Myocyte (in vitro differentiated cells): ENCODE measurements around the gene KRTAP1-3. TPM values are rescaled to one million over a fixed set of nuclear protein-coding genes. Genes with fewer than 3 reads are reported as not detected.

Source experiments
- total RNA-seq: library from RNA; depleted of rRNA; stranded (reverse); fragments of >200 nt; gene quantifications from 2 replicates; pipeline ENCODE4 v1.2.3, GENCODE V29; 2014

The KRTAP1-3 gene
- total RNA-seq, 1 donor from 2014 or later = not detected

Other genes starting within 250 kb of the KRTAP1-3 start
- not detected in 2 replicates for gene KRT28, start 234.9 kb downstream of the KRTAP1-3 start, total RNA-seq
- gene KRT10, start 212.3 kb downstream of the KRTAP1-3 start, total RNA-seq = 29.6 and 36.3 TPM in 2 replicates
- not detected in 2 replicates for gene KRT12, start 167.7 kb downstream of the KRTAP1-3 start, total RNA-seq
- gene KRT20, start 149.6 kb downstream of the KRTAP1-3 start, total RNA-seq = not detected in 2 replicates
- gene KRT23, start 97.2 kb downstream of the KRTAP1-3 start, total RNA-seq = not detected in 2 replicates
- not detected in 2 replicates for gene KRT39, start 67.9 kb downstream of the KRTAP1-3 start, total RNA-seq
- not detected in 2 replicates for gene KRT40, start 50.5 kb downstream of the KRTAP1-3 start, total RNA-seq
- not detected in 2 replicates for gene KRTAP3-3, start 40.7 kb downstream of the KRTAP1-3 start, total RNA-seq
- not detected in 2 replicates for gene KRTAP3-2, start 35.0 kb downstream of the KRTAP1-3 start, total RNA-seq
- not detected in 2 replicates for gene KRTAP3-1, start 25.7 kb downstream of the KRTAP1-3 start, total RNA-seq
- 0.19 and 0.57 TPM in 2 replicates for gene KRTAP1-5, start 7.7 kb downstream of the KRTAP1-3 start, total RNA-seq
- not detected in 2 replicates for gene KRTAP1-4, start 4.7 kb downstream of the KRTAP1-3 start, total RNA-seq
- 0.21 TPM in 1 of 2 replicates, not detected in the other for gene KRTAP1-1, start 6.6 kb upstream of the KRTAP1-3 start, total RNA-seq
- not detected in 2 replicates for gene KRTAP2-1, start 12.4 kb upstream of the KRTAP1-3 start, total RNA-seq
- gene KRTAP2-2, start 20.4 kb upstream of the KRTAP1-3 start, total RNA-seq = not detected in 2 replicates
- 0.19 TPM in 1 of 2 replicates, not detected in the other for gene KRTAP2-3, start 25.2 kb upstream of the KRTAP1-3 start, total RNA-seq
- not detected in 2 replicates for gene KRTAP2-4, start 31.0 kb upstream of the KRTAP1-3 start, total RNA-seq
- not detected in 2 replicates for gene KRTAP4-7, start 49.3 kb upstream of the KRTAP1-3 start, total RNA-seq
- gene KRTAP4-8, start 63.3 kb upstream of the KRTAP1-3 start, total RNA-seq = not detected in 2 replicates
- not detected in 2 replicates for gene KRTAP4-16, start 67.3 kb upstream of the KRTAP1-3 start, total RNA-seq
- gene KRTAP4-9, start 70.5 kb upstream of the KRTAP1-3 start, total RNA-seq = not detected in 2 replicates
- gene KRTAP4-11, start 83.5 kb upstream of the KRTAP1-3 start, total RNA-seq = not detected in 2 replicates
- gene KRTAP4-12, start 89.3 kb upstream of the KRTAP1-3 start, total RNA-seq = not detected in 2 replicates
- gene KRTAP4-6, start 105.7 kb upstream of the KRTAP1-3 start, total RNA-seq = not detected in 2 replicates
- not detected in 2 replicates for gene KRTAP4-5, start 115.0 kb upstream of the KRTAP1-3 start, total RNA-seq
- not detected in 2 replicates for gene KRTAP4-4, start 125.9 kb upstream of the KRTAP1-3 start, total RNA-seq
- gene KRTAP4-3, start 133.3 kb upstream of the KRTAP1-3 start, total RNA-seq = not detected in 2 replicates
- gene KRTAP4-2, start 143.3 kb upstream of the KRTAP1-3 start, total RNA-seq = not detected in 2 replicates
- not detected in 2 replicates for gene KRTAP4-1, start 150.0 kb upstream of the KRTAP1-3 start, total RNA-seq
- not detected in 2 replicates for gene KRTAP9-1, start 155.0 kb upstream of the KRTAP1-3 start, total RNA-seq
- gene KRTAP9-2, start 191.8 kb upstream of the KRTAP1-3 start, total RNA-seq = not detected in 2 replicates
- not detected in 2 replicates for gene KRTAP9-3, start 197.6 kb upstream of the KRTAP1-3 start, total RNA-seq
- not detected in 2 replicates for gene KRTAP9-8, start 203.1 kb upstream of the KRTAP1-3 start, total RNA-seq
- gene KRTAP9-4, start 214.8 kb upstream of the KRTAP1-3 start, total RNA-seq = not detected in 2 replicates
- gene KRTAP9-9, start 220.5 kb upstream of the KRTAP1-3 start, total RNA-seq = not detected in 2 replicates
- gene KRTAP9-6, start 230.5 kb upstream of the KRTAP1-3 start, total RNA-seq = not detected in 2 replicates
- gene KRTAP9-7, start 240.8 kb upstream of the KRTAP1-3 start, total RNA-seq = not detected in 2 replicates